ENCODE measurements around the gene ALAS1. TPM values are rescaled to one million over a fixed set of nuclear protein-coding genes. Genes with fewer than 3 reads are reported as not detected.
"Not testable (repeated sequence)": the region's sequence is repeated elsewhere in the genome, so short reads cannot be mapped to it uniquely, and the experiment has no call there.

ALAS1 gene
- total RNA-seq, 1 donor from 2014 or later, result 54.2 TPM

GRCh38 chr3:52175416-52176179 is 22.4 kb upstream of the ALAS1 start:
- peaks cover 4% of the 10 kb centered on the region for H3K27me3 ChIP-seq (ENCODE audit: control insufficient read depth, insufficient read depth, low read length)
- no peak overlapping the region for H3K4me3 ChIP-seq (ENCODE audit: low read depth, low read length)
- TF ChIP-seq, protein P1, sequence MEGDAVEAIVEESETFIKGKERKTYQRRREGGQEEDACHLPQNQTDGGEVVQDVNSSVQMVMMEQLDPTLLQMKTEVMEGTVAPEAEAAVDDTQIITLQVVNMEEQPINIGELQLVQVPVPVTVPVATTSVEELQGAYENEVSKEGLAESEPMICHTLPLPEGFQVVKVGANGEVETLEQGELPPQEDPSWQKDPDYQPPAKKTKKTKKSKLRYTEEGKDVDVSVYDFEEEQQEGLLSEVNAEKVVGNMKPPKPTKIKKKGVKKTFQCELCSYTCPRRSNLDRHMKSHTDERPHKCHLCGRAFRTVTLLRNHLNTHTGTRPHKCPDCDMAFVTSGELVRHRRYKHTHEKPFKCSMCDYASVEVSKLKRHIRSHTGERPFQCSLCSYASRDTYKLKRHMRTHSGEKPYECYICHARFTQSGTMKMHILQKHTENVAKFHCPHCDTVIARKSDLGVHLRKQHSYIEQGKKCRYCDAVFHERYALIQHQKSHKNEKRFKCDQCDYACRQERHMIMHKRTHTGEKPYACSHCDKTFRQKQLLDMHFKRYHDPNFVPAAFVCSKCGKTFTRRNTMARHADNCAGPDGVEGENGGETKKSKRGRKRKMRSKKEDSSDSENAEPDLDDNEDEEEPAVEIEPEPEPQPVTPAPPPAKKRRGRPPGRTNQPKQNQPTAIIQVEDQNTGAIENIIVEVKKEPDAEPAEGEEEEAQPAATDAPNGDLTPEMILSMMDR (IDR thresholded peaks at IDR 0.05; ENCODE audit: insufficient read depth, low read length, poor library complexity, severe bottlenecking), result no peak
- no peak for DNase-seq (ENCODE audit: low read depth)
- H3K36me3 ChIP-seq (ENCODE audit: control insufficient read depth, insufficient read depth, low read length), result no peaks in the 10 kb centered on the region

- TF ChIP-seq, protein P1 (IDR thresholded peaks at IDR 0.05; ENCODE audit: insufficient read depth, low read length, poor library complexity, severe bottlenecking), result no peak
These were observed 21.7 kb upstream of the ALAS1 start for GRCh38 chr3:52176180-52176752.

DNA sequence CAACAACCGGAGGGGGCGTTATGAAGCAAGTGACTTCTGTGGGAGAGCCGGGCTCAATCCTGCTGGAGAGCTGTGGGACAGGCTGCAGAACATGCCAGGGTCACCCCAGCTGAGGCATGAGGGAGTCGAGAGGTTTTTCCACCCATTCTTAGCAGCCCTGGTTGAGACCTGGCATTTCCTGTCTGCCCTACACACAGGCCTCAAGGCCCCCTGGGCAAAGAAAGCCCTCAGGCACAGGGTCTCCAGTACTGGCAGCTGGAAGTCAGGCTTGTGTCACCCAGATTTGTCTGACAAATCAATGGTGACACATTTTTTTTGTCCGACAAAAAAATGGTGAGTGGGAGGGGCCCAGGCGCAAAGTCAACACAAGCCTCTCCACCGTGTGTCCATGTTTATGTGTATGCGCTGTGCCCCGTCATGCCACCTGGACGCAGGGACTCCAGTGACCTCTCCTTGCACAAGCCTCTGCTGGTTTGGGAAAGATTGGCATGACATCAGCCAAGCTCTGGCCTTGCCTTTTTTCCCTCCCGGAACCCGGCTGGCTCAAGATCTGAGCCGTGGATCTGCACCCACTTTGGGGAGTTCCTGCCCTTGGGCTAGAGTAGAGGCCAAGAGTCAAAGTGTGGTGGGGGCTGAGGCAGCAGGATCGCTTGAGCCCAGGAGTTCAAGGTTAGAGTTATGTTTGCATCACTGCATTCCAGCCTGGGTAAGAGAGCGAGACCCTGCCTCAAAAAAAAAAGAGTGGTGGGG is 20.8 kb upstream of the ALAS1 start:
- H3K27me3 ChIP-seq (ENCODE audit: control insufficient read depth, insufficient read depth, low read length), result peaks cover 4% of the 10 kb centered on the region
- TF ChIP-seq, protein P1 (IDR thresholded peaks at IDR 0.05; ENCODE audit: insufficient read depth, low read length, poor library complexity, severe bottlenecking), result no peak
- DNase-seq (ENCODE audit: low read depth), result no peak
- no peaks in the 10 kb centered on the region for H3K36me3 ChIP-seq (ENCODE audit: control insufficient read depth, insufficient read depth, low read length)
- H3K4me3 ChIP-seq (ENCODE audit: low read depth, low read length), result no peak overlapping the region

More at GRCh38 chr3:52176180-52176752, 21.7 kb upstream of the ALAS1 start:
- Histone ChIP-seq H3K4me3 (ENCODE audit: low read depth, low read length) (no peak overlapping the region), H3K36me3 (ENCODE audit: control insufficient read depth, insufficient read depth, low read length) (no peaks in the 10 kb centered on the region), H3K27me3 (ENCODE audit: control insufficient read depth, insufficient read depth, low read length) (peaks cover 4% of the 10 kb centered on the region)
- DNase-seq (ENCODE audit: low read depth), result no peak

DNA sequence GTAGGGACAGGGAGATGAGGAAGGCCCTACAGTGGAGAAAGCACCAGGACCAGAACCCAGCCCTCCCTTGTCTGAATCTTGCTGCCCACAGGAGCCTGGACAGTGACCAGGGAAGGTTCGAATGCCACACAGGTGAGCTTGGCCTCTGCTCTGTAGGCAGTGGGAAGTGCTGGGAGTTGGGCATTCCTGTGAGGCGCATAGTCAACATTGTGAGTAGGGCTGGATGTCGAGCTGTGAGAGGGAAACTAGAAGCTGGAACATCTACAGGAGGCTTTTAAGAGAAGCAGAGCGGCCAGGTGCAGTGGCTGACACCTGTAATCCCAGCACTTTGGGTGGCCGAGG is 20.3 kb upstream of the ALAS1 start:
- Histone ChIP-seq H3K36me3 (ENCODE audit: control insufficient read depth, insufficient read depth, low read length) (no peaks in the 10 kb centered on the region), H3K4me3 (ENCODE audit: low read depth, low read length) (no peak overlapping the region), H3K27me3 (ENCODE audit: control insufficient read depth, insufficient read depth, low read length) (peaks cover 4% of the 10 kb centered on the region)
- DNase-seq (ENCODE audit: low read depth), result no peak
- TF ChIP-seq, protein P1 (IDR thresholded peaks at IDR 0.05; ENCODE audit: insufficient read depth, low read length, poor library complexity, severe bottlenecking), result no peak

DNA sequence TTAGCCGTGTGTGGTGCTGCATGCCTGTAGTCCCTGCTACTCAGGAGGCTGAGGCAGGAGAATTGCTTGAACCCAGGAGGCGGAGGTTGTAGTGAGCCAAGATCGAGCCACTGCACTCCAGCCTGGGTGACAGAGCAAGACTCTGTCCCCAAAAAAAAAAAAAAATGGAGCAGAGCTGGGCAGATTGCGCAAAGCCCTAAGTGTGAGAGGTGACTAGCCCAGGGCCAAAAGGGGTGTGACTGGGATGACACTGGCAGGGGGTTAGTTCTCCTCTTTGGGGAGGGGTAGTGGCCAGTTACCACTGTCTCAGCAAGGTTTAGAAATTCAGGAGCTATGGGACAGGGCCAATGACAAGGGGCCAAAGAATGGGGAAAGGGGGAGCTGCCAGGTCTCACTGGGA is 19.8 kb upstream of the ALAS1 start:
- not testable (repeated sequence) for DNase-seq (ENCODE audit: low read depth); H3K4me3 ChIP-seq (ENCODE audit: low read depth, low read length); H3K36me3 ChIP-seq (ENCODE audit: control insufficient read depth, insufficient read depth, low read length); H3K27me3 ChIP-seq (ENCODE audit: control insufficient read depth, insufficient read depth, low read length)

DNA sequence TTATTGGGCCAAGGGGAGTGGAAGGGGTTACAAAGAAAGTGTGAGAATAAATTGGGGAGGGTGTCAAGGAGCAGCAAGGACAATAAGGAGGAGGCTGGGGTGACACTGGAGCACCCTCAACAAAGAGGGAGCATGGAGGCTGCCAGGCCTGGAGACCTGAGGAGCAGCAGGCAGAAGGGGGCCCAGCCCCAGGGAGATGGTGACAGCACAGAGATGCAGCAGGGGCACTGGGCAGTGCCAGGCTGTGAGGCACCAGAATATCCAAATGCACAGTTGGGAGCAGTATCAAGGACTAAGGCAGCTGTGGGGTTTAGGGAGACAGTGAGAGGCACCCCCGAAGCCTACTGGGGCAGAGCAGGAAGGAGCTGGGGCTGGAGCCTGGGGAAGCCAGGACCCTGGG is 19.4 kb upstream of the ALAS1 start:
- H3K36me3 ChIP-seq (ENCODE audit: control insufficient read depth, insufficient read depth, low read length), result no peaks in the 10 kb centered on the region
- no peak overlapping the region for H3K4me3 ChIP-seq (ENCODE audit: low read depth, low read length)
- DNase-seq (ENCODE audit: low read depth), result no peak
- peaks cover 4% of the 10 kb centered on the region for H3K27me3 ChIP-seq (ENCODE audit: control insufficient read depth, insufficient read depth, low read length)
- TF ChIP-seq, protein P1 (IDR thresholded peaks at IDR 0.05; ENCODE audit: insufficient read depth, low read length, poor library complexity, severe bottlenecking), result no peak
